ENCODE data around the gene AGBL1.

AGBL1 gene

GRCh38 chr15:86333819-86334218 is 254.1 kb downstream of the AGBL1 start:
- no peak overlapping the region for H3K27ac ChIP-seq
- no peaks in the 10 kb centered on the region for H3K36me3 ChIP-seq
- no peaks in the 10 kb centered on the region for H3K27me3 ChIP-seq
- no peak for TF ChIP-seq CTCF (IDR thresholded peaks at IDR 0.05)
- H3K4me1 ChIP-seq (ENCODE audit: control insufficient read depth in 1 of 2, insufficient read depth in 1 of 2, low read depth in 1 of 2, low read length in 1 of 2): no peaks in the 10 kb centered on the region
- peaks cover 4% of the 10 kb centered on the region for H3K9me3 ChIP-seq
- H3K4me3 ChIP-seq (ENCODE audit: low read depth in 1 of 2, low read length in 1 of 2): no peak overlapping the region

- H3K27ac ChIP-seq: no peak overlapping the region
- no peak overlapping the region for H3K4me3 ChIP-seq (ENCODE audit: low read depth in 1 of 2, low read length in 1 of 2)
- H3K9me3 ChIP-seq: no peaks in the 10 kb centered on the region
- no peak for TF ChIP-seq CTCF (IDR thresholded peaks at IDR 0.05)
- no peaks in the 10 kb centered on the region for H3K36me3 ChIP-seq
- H3K27me3 ChIP-seq: no peaks in the 10 kb centered on the region
- H3K4me1 ChIP-seq (ENCODE audit: control insufficient read depth in 1 of 2, insufficient read depth in 1 of 2, low read depth in 1 of 2, low read length in 1 of 2): no peaks in the 10 kb centered on the region
These were observed 256.5 kb downstream of the AGBL1 start for GRCh38 chr15:86336051-86336788.

- Histone ChIP-seq H3K27me3 (no peaks in the 10 kb centered on the region), H3K4me3 (ENCODE audit: low read depth in 1 of 2, low read length in 1 of 2) (no peak overlapping the region), H3K36me3 (no peaks in the 10 kb centered on the region), H3K27ac (no peak overlapping the region), H3K4me1 (ENCODE audit: control insufficient read depth in 1 of 2, insufficient read depth in 1 of 2, low read depth in 1 of 2, low read length in 1 of 2) (no peaks in the 10 kb centered on the region), H3K9me3 (no peaks in the 10 kb centered on the region)
- TF ChIP-seq CTCF (IDR thresholded peaks at IDR 0.05): no peak
These were observed 257.4 kb downstream of the AGBL1 start for GRCh38 chr15:86337071-86337470.

GRCh38 chr15:86347245-86347644 is 267.6 kb downstream of the AGBL1 start:
- Histone ChIP-seq H3K4me3 (ENCODE audit: low read depth in 1 of 2, low read length in 1 of 2) (no peak overlapping the region), H3K36me3 (no peaks in the 10 kb centered on the region), H3K4me1 (ENCODE audit: control insufficient read depth in 1 of 2, insufficient read depth in 1 of 2, low read depth in 1 of 2, low read length in 1 of 2) (no peaks in the 10 kb centered on the region), H3K9me3 (no peaks in the 10 kb centered on the region), H3K27me3 (no peaks in the 10 kb centered on the region), H3K27ac (no peak overlapping the region)
- no peak for TF ChIP-seq CTCF (IDR thresholded peaks at IDR 0.05)

GRCh38 chr15:86349565-86349964 is 269.9 kb downstream of the AGBL1 start:
- no peak overlapping the region for H3K4me3 ChIP-seq (ENCODE audit: low read depth in 1 of 2, low read length in 1 of 2)
- no peak for TF ChIP-seq CTCF (IDR thresholded peaks at IDR 0.05)
- no peaks in the 10 kb centered on the region for H3K27me3 ChIP-seq
- H3K27ac ChIP-seq: no peak overlapping the region
- H3K36me3 ChIP-seq: no peaks in the 10 kb centered on the region
- H3K9me3 ChIP-seq: no peaks in the 10 kb centered on the region
- H3K4me1 ChIP-seq (ENCODE audit: control insufficient read depth in 1 of 2, insufficient read depth in 1 of 2, low read depth in 1 of 2, low read length in 1 of 2): no peaks in the 10 kb centered on the region
